Activated CD8-positive, alpha-beta T cell treated with anti-CD3 and anti-CD28 coated beads, Interleukin-2, amount 10 ng/mL, durations not matched to agents 7 days and 5 days (primary cell): ENCODE measurements around the gene GPSM1. TPM values are rescaled to one million over a fixed set of nuclear protein-coding genes. Genes with fewer than 3 reads are reported as not detected.

ENCODE experiments used
- ATAC-seq: fragments of 150-1000 bp; cut with Tn5 transposase; one replicate; pipeline ENCODE4 v1.10.0; 2021; ENCODE audit warnings: moderate library complexity
- CTCF ChIA-PET: fragments of 350-600 bp; sonication (Branson Sonifier 250); formaldehyde crosslinking; loops from one replicate; lab custom pipeline; 2021; ENCODE audit warnings: antibody characterized with exemption; lab: Charles Lee
- POLR2A ChIA-PET: fragments of 350-600 bp; sonication (Branson Sonifier 250); formaldehyde crosslinking; loops from one replicate; lab custom pipeline; 2021; ENCODE audit warnings: antibody characterized with exemption; lab: Charles Lee
- DNase-seq: peaks from one replicate; pipeline ENCODE4 v3.0.0-alpha.2; 2020
- H3K27ac Mint-ChIP-seq: one replicate; pipeline ENCODE4 v1.8.0; 2021; ENCODE audit warnings: mild to moderate bottlenecking, mixed read lengths
- H3K27me3 Mint-ChIP-seq: one replicate; pipeline ENCODE4 v1.8.0; 2021; ENCODE audit warnings: low read depth, mixed read lengths
- H3K36me3 Mint-ChIP-seq: one replicate; pipeline ENCODE4 v1.8.0; 2021; ENCODE audit warnings: low read depth, mixed read lengths
- H3K4me1 Mint-ChIP-seq: one replicate; pipeline ENCODE4 v1.8.0; 2021; ENCODE audit warnings: low read depth, mixed read lengths
- H3K4me3 Mint-ChIP-seq: one replicate; pipeline ENCODE4 v1.8.0; 2021; ENCODE audit warnings: mild to moderate bottlenecking, mixed read lengths
- H3K9me3 Mint-ChIP-seq: one replicate; pipeline ENCODE4 v1.8.0; 2022; ENCODE audit warnings: mixed read lengths; ENCODE audit not compliant: insufficient read depth
- total RNA-seq, 2 experiments: library from RNA; stranded (reverse); gene quantifications; one replicate each; pipeline ENCODE4 v1.2.3, GENCODE V29; 2021

Gene GPSM1
- total RNA-seq, 2 experiments from 2014 or later: 1.8 to 2.3 TPM

DNA sequence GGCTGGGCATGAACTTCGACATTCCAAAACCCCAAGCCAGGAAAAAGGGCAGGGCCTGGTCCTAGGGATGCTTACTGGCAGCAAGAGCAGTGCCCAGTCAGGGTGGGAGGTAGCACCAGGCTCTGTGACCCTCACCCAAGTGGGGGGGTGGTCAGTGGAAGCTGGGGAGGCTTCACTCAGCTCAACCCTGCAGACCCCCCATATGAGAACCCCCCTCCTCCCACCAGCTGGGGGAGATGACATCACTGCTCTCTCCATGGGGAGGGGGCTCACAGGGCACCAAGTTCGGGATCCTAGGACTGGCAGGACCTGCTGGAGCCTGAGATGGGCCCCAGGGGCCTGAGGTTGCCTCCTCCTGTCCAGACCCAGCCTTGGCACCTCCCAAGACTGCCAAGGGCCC is 31.5 kb downstream of the GPSM1 start:
- Mint-ChIP-seq H3K36me3 (no peaks in the 10 kb centered on the region), H3K27ac (no peak overlapping the region), H3K4me3 (no peak overlapping the region), H3K27me3 (no peaks in the 10 kb centered on the region), H3K4me1 (peaks cover 6% of the 10 kb centered on the region), H3K9me3 (no peaks in the 10 kb centered on the region)
- ATAC-seq (no peak), DNase-seq (no peak)
- ChIA-PET POLR2A (no interaction called here), CTCF (no interaction called here)

DNA sequence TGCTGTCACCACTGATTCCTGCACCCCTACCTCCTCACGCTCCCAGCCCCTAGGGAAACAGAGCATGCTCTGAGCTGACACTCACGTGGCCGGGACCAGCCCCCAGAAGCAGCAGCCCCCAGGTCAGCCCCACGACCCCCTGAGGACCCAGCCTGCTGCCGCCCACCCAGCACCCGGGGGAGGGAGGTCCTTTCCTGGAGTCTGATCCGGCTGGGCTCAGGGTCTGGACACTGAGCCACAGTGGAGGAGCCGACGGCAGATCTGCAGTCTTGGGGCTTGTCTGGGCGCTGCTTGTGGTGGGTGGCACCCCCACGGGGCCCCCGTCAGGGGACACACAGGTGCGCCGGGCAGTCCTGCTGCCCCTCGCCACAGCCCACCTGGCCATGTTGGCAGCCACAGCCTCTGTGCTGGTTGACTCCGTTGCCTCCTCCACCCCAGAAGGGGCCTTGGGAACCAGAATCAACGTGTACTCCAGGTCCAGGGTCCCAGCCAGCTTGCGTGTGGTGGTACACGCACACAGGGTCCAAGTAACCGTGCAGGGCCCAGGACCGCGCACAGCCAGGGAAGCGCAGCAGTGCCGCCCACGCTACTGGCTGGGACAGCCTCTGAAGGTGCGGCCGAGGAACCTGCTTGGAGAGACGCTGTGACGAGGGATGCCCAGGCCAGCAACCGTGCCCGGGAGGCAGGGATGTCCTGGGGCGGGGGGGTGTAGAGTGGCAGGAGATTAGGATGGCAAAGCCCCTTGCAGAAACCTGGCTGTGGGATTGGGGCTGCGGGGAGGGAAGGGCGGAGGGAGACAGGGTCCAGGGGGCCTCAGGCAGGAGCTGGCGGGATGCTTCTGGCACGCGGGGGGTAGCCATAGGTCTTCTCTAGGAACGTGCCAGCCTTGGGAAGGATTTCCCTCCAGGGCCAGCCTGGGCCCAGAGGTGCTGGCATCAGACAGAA is 32.7 kb downstream of the GPSM1 start:
- Mint-ChIP-seq H3K4me1 (peaks cover 12% of the 10 kb centered on the region), H3K4me3 (no peak overlapping the region), H3K27ac (no peak overlapping the region), H3K27me3 (no peaks in the 10 kb centered on the region), H3K36me3 (no peaks in the 10 kb centered on the region), H3K9me3 (no peaks in the 10 kb centered on the region)
- ATAC-seq (no peak), DNase-seq (no peak)
- ChIA-PET POLR2A (no interaction called here), CTCF (no interaction called here)

DNA sequence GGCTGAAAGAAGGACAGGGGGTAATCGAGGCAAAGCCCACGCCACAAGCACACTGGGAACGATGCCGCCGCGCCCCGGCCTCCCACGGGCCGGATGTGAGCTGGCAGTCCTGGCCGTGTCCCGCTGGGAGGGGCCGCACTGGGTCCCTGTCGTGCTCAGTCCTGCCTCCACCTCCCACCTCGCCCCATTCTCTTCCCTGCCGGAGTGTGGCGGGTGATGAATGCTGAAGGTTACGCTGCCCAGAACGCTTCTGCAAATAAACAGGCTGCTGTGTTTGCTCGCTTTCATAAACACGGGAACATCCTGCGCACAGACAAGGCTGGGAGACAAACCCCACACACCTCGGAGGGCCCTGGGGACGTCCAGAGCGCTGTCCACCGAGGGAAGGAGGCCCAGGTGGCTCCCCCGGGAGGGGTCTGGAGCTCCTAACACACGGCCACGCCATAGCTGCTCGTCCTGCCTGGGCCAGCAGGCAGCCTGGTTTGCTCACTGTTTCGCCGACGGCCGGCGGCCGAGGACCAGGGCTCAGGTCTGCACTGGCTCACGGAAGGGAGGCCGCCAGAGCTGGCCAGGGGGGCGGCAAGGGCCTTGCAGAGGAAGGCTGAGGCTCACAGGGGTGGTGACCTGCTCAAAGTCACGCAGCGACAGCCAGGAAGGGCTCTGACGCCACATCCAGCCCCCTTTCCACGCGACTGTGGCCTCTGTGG is 33.9 kb downstream of the GPSM1 start:
- Mint-ChIP-seq H3K4me3 (no peak overlapping the region), H3K27ac (no peak overlapping the region), H3K4me1 (peaks cover 12% of the 10 kb centered on the region), H3K9me3 (no peaks in the 10 kb centered on the region), H3K27me3 (no peaks in the 10 kb centered on the region), H3K36me3 (no peaks in the 10 kb centered on the region)
- POLR2A ChIA-PET: no interaction called here
- ATAC-seq: no peak
- CTCF ChIA-PET: no interaction called here
- no peak for DNase-seq

DNA sequence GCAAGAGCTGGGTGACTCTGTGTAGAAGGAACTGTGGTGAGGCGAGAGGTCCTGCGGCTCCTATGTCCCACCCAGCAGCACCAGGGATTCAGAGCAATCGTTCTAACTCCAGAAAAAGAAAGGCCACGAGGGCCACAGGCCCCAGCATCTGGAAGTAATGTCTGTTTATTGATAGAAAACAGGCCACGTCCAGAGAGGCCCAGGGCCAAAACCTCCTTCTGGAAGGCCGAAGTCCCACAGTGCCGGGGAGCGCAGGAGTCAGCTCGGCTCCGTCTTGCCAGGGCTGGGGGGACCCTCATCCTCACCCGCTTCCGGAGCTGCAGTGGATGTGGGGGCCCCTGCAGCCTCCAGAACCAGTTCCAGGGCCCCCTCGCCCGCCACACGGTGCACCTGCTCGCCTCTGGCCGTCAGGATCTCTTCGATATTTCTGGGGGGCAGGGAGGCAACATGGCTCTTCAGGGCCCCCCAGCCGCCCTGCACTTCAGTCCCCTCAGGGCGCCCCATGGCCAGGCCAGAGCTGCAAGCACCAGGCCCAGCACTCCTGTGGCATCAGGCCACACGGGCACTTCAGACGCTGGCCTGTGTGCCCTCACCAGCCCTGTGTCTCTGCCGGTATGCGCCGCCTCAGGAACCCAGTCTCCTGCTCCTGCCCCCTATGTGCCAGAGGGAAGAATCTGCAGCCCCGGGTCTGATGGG is 34.6 kb downstream of the GPSM1 start:
- Mint-ChIP-seq H3K4me1 (peaks cover 12% of the 10 kb centered on the region), H3K9me3 (no peaks in the 10 kb centered on the region), H3K36me3 (no peaks in the 10 kb centered on the region), H3K27ac (no peak overlapping the region), H3K4me3 (no peak overlapping the region), H3K27me3 (no peaks in the 10 kb centered on the region)
- ChIA-PET CTCF (interaction anchor here (1.5 kb wide), 1 partner anchor 39 kb away, joined by 3 read pairs; no protein-coding TSS in a partner anchor), POLR2A (interaction anchor here (1.1 kb wide), 1 partner anchor 28 kb away, joined by 4 read pairs; no protein-coding TSS in a partner anchor)
- ATAC-seq (no peak), DNase-seq (no peak)

DNA sequence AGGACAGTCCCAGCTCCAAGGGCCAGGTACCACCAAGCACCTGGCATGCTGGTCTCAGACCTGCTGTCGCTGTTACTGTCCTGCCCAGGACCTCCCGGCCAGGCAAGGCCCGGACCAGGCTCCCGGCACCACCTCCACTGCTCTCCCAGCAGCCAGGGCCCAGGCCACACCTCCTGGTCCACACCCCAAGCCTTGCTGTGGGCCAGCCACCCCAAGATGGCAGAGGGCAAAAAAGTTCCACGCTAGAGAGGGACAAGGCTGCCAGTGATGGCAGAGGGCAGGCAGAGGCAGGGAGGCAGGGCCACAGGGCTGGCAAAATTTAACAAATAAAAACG is 35.1 kb downstream of the GPSM1 start:
- H3K36me3 Mint-ChIP-seq: no peaks in the 10 kb centered on the region
- no peaks in the 10 kb centered on the region for H3K9me3 Mint-ChIP-seq
- H3K4me3 Mint-ChIP-seq: no peak overlapping the region
- no peaks in the 10 kb centered on the region for H3K27me3 Mint-ChIP-seq
- DNase-seq (no peak), ATAC-seq (no peak)
- ChIA-PET POLR2A (interaction anchor here (0.5 to 1.7 kb wide), 8 partner anchors 8 to 445 kb away, joined by 3 to 8 read pairs (median 4); partner anchors contain the start of genes CARD9 and INPP5E), CTCF (interaction anchor here (0.6 to 1.6 kb wide), 10 partner anchors 15 to 253 kb away, joined by 3 to 11 read pairs (median 5); partner anchors contain the start of genes ENTR1 and PMPCA)
- H3K4me1 Mint-ChIP-seq: peaks cover 12% of the 10 kb centered on the region
- no peak overlapping the region for H3K27ac Mint-ChIP-seq

DNA sequence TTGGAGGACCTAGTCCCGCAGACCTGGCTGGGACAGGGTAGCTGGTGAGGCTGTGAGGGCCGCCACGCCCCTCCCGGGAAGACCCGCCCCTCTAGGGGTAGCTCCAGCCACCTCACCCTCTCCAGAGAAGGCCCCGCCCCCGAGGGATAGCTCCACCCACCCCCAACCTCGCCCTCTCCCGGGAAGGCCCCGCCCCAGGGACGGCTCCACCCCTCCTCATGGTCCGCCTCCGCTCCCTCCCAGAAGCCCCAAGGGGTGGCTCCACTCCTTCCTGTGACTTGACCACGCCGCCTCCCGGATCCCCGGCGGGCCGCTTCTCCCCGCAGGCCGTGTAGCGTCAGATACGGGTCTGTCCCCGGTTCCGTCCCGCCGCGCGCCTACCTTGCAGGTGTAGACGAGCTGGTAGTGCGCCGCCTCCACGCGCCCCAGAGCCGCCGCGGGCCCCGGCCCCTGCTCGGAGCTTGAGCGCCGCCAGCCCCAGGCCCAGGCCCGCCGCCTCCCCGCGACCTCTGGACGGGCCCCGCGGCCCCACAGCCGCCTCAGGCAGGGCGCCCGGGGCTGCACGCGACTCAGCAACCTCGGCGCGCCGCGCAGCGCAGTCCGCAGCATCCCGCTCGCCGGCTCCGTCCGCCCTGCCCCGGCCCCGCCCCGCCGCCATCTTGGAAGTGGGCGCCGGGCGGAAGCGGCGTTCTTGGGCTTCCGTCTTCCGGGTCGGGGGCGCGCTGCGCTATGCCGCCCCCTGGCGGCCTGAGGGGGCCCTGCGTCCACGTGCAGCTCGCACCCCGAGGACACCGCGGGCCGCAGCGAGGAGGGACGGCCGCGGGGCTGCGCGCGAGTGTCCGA is 36.0 kb downstream of the GPSM1 start, which contains the start of gene DNLZ:
Gene DNLZ (minus strand): TSS at position 639 of the 843 bp plus-strand sequence. CDS start 30 bp downstream, at position 609.
- H3K4me1 Mint-ChIP-seq: peaks cover 12% of the 10 kb centered on the region
- H3K4me3 Mint-ChIP-seq: peak within 1 kb of the TSS; percentile 84
- CTCF ChIA-PET: interaction anchor here (0.6 to 1.6 kb wide), 16 partner anchors 14 to 338 kb away, joined by 3 to 11 read pairs (median 4); partner anchors contain the start of genes ENTR1 and PMPCA

DNA sequence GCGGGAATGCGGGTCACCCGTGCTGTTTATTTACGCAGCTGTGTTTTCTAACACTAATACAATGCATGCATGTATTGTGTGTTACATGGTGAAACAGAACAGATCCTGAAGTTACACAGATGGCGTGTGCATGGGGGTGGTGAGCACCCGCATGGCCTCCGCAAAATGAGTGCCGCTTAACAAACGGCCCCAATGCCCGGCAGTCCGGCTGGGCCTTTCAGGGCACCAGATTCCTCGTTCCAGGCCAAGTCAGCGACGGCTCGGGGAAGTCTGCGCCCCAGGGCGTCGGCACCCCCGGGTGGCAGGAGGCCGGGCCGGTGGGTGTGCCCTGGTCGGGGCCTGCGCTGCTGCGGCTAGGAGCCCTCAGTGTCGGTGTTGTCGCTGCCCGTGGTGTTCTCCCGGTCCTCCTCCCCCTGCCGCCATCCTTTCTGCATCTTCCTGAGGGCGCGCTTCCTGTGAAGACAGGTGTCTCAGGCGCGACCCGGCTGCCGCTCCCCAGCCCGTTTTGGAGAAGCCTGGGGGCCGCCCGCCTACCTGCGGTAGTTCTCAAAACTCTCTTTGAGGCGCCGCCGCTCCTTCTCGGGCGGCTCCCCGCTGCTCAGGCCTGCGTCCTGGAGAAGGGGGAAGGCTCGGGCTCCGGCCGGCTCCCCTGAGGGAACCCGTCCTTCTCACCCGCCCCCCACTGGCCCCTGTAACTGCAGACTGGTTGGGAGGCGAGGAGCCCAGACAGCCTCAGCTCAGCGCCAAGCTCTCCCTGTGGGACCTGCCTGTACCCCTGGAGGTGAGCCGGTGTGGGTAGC is 36.8 kb downstream of the GPSM1 start:
- ATAC-seq: no peak
- H3K27ac Mint-ChIP-seq: no peak overlapping the region

More for the DNA sequence above, 36.0 kb downstream of the GPSM1 start, which contains the start of gene DNLZ:
- Mint-ChIP-seq H3K36me3 (no peaks in the 10 kb centered on the region), H3K9me3 (no peaks in the 10 kb centered on the region), H3K27me3 (no peaks in the 10 kb centered on the region), H3K27ac (peak within 1 kb of the TSS; percentile 91)
- DNase-seq (peak; percentile 96), ATAC-seq (peak; percentile 90)
- POLR2A ChIA-PET: interaction anchor here (0.5 to 1.7 kb wide), 14 partner anchors 9 to 444 kb away, joined by 3 to 8 read pairs (median 3); partner anchors contain the start of genes CARD9, GPSM1 and INPP5E

DNA sequence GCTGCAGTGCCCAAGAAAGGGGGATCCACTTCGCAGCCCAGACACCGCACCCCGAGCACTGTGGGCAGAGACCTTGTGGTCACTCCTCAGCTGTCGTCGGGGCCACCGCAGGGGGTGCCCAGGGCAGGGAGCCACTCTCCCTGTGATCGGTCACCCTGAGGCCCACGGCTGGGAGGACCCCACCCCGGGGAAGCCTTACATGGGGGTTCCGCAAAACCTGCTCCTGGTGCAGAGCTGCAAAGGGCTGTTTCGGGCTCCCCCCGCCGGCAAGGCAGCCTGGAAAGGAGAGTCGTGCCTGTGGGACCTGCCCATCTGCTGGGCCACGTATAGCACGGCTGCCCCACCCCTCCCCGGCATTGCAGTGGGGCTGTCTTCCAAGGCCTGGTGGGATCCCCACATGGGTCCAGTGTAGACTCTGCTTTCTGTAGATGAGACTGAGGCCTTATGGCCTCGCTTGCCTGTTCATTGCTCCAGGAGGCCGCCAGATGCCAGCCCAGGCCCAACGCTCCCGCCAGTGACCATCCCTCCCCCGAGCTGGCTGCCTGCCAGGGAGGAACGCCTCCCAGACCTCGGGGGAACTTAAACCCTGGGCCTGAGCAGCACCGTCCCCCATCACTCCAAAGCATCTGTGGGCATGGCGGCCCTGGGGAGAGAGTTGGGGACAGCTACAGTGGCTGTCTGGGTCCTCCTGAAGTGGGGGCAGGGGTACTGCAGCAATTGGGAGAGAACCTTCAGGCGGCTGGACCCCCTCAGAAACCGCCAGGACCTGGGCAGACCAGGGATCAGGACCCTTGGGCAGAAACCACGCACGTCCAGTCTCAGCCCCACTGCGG is 37.8 kb downstream of the GPSM1 start:
- no peaks in the 10 kb centered on the region for H3K36me3 Mint-ChIP-seq
- CTCF ChIA-PET: no interaction called here
- no peak for DNase-seq
- no peak overlapping the region for H3K4me3 Mint-ChIP-seq
- ATAC-seq: no peak
- H3K27me3 Mint-ChIP-seq: no peaks in the 10 kb centered on the region
- no peaks in the 10 kb centered on the region for H3K9me3 Mint-ChIP-seq
- POLR2A ChIA-PET: interaction anchor here (1.5 kb wide), 1 partner anchor 44 kb away, joined by 5 read pairs; no protein-coding TSS in a partner anchor
- H3K27ac Mint-ChIP-seq: no peak overlapping the region
- peaks cover 12% of the 10 kb centered on the region for H3K4me1 Mint-ChIP-seq

More for the DNA sequence above, 36.8 kb downstream of the GPSM1 start:
- H3K36me3 Mint-ChIP-seq: no peaks in the 10 kb centered on the region
- DNase-seq: no peak
- peaks cover 12% of the 10 kb centered on the region for H3K4me1 Mint-ChIP-seq
- peak overlapping the region; percentile 42 for H3K4me3 Mint-ChIP-seq
- no peaks in the 10 kb centered on the region for H3K27me3 Mint-ChIP-seq
- CTCF ChIA-PET: interaction anchor here (0.6 to 1.6 kb wide), 13 partner anchors 13 to 337 kb away, joined by 3 to 11 read pairs (median 5); partner anchors contain the start of genes ENTR1 and PMPCA
- H3K9me3 Mint-ChIP-seq: no peaks in the 10 kb centered on the region
- POLR2A ChIA-PET: interaction anchor here (0.6 to 1.7 kb wide), 8 partner anchors 10 to 207 kb away, joined by 3 to 8 read pairs (median 4); partner anchors contain the start of gene INPP5E

DNA sequence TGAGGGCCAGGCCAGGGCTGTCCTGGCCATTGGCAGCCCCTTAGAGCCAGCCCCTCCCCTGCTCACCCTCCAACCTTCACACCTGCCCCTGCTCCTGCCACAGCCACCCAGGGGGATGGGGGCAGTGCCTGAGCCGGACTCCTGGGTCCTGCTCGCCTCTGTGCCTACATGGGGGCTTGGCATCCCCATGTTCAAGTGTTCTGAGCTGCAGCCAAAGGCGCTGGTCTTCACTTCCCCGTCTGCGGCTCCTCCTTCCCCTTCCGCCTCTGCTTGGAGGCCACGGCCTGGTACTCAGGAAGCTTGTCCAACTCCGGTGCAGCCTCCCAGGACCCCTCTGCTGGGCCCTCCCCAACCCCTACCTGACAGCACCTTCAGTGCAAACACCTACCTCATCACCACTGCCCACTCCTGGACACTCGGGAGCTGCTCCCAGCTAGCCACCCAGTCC is 38.5 kb downstream of the GPSM1 start:
- ChIA-PET CTCF (interaction anchor here (1.1 kb wide), 1 partner anchor 31 kb away, joined by 3 read pairs; no protein-coding TSS in a partner anchor), POLR2A (interaction anchor here (1.2 kb wide), 1 partner anchor 11 kb away, joined by 4 read pairs; no protein-coding TSS in a partner anchor)
- H3K4me3 Mint-ChIP-seq: no peak overlapping the region
- H3K27ac Mint-ChIP-seq: no peak overlapping the region
- peaks cover 12% of the 10 kb centered on the region for H3K4me1 Mint-ChIP-seq
- ATAC-seq: no peak
- no peaks in the 10 kb centered on the region for H3K27me3 Mint-ChIP-seq
- H3K36me3 Mint-ChIP-seq: no peaks in the 10 kb centered on the region
- no peak for DNase-seq
- no peaks in the 10 kb centered on the region for H3K9me3 Mint-ChIP-seq
